Measurements from ENCODE around the gene POLR2J. TPM values are rescaled to one million over a fixed set of nuclear protein-coding genes. Genes with fewer than 3 reads are reported as not detected.

Gene POLR2J
- total RNA-seq, 2 experiments from 2014 or later = 35.8 to 39.7 TPM

GRCh38 chr7:102467581-102468477 lies 10.9 kb downstream of the POLR2J start:
- Histone ChIP-seq H3K36me3 (ENCODE audit: insufficient read depth, low read length) (peaks cover 35% of the 10 kb centered on the region), H3K4me1 (ENCODE audit: insufficient read depth, low read length) (peaks cover 40% of the 10 kb centered on the region), H3K27me3 (ENCODE audit: control insufficient read depth in 1 of 2, insufficient read depth in 2 of 2, low read length in 2 of 2) (no peaks in the 10 kb centered on the region), H3K27ac (ENCODE audit: low read depth in 1 of 2, low read length in 2 of 2) (no peak overlapping the region), H3K4me3 (ENCODE audit: low read length) (no peak overlapping the region), H3K9me3 (ENCODE audit: control insufficient read depth in 1 of 2, insufficient read depth in 1 of 2, low read length in 2 of 2) (no peaks in the 10 kb centered on the region)
- ChIA-PET POLR2A (interaction anchor here (0.9 to 2.6 kb wide), 5 partner anchors 35 to 55 kb away, joined by 3 to 16 read pairs (median 4); partner anchors contain the start of gene ORAI2), CTCF (no interaction called here)
- intact Hi-C loops (cut with DNase I, micrococcal nuclease) = loop anchor here (5.0 to 10.0 kb wide), 3 partner anchors 36 to 1383 kb away; partner anchors contain the start of genes FIS1 (in 1 of the 2), ORAI2 (in 1 of the 2) and TRIM56 (in 1 of the 2)
- H3K4me1 Mint-ChIP-seq (ENCODE audit: low read depth) = peaks cover 29% of the 10 kb centered on the region
- no peaks in the 10 kb centered on the region for H3K9me3 Mint-ChIP-seq
- no peak overlapping the region for H3K4me3 Mint-ChIP-seq
- peaks cover 16% of the 10 kb centered on the region for H3K36me3 Mint-ChIP-seq (ENCODE audit: low read depth)
- DNase-seq (peak in 1 of 14 experiments; percentile 25), ATAC-seq (ENCODE audit: poor library complexity) (no peak)
- no peak for TF ChIP-seq CTCF (IDR thresholded peaks at IDR 0.05)
- H3K27ac Mint-ChIP-seq = no peak overlapping the region
- H3K27me3 Mint-ChIP-seq = no peaks in the 10 kb centered on the region

- intact Hi-C loops (cut with DNase I, micrococcal nuclease) = loop anchor here (5.0 to 10.0 kb wide), 3 partner anchors 34 to 1381 kb away; partner anchors contain the start of genes FIS1 (in 1 of the 2), ORAI2 (in 1 of the 2) and TRIM56 (in 1 of the 2)
- Histone ChIP-seq H3K27ac (ENCODE audit: low read depth in 1 of 2, low read length in 2 of 2) (no peak overlapping the region), H3K36me3 (ENCODE audit: insufficient read depth, low read length) (peaks cover 24% of the 10 kb centered on the region), H3K27me3 (ENCODE audit: control insufficient read depth in 1 of 2, insufficient read depth in 2 of 2, low read length in 2 of 2) (no peaks in the 10 kb centered on the region), H3K4me3 (ENCODE audit: low read length) (peak overlapping the region; percentile 99), H3K9me3 (ENCODE audit: control insufficient read depth in 1 of 2, insufficient read depth in 1 of 2, low read length in 2 of 2) (no peaks in the 10 kb centered on the region), H3K4me1 (ENCODE audit: insufficient read depth, low read length) (peaks cover 49% of the 10 kb centered on the region)
- ATAC-seq (ENCODE audit: poor library complexity) (no peak), DNase-seq (no peak)
- CTCF ChIA-PET = interaction anchor here (1.7 kb wide), 1 partner anchor 61 kb away, joined by 7 read pairs; no protein-coding TSS in a partner anchor
- H3K4me3 Mint-ChIP-seq = peak overlapping the region; percentile 92
- H3K4me1 Mint-ChIP-seq (ENCODE audit: low read depth) = peaks cover 34% of the 10 kb centered on the region
- H3K9me3 Mint-ChIP-seq = no peaks in the 10 kb centered on the region
- H3K36me3 Mint-ChIP-seq (ENCODE audit: low read depth) = peaks cover 12% of the 10 kb centered on the region
- POLR2A ChIA-PET = interaction anchor here (1.0 to 3.8 kb wide), 6 partner anchors 31 to 62 kb away, joined by 3 to 25 read pairs (median 4); partner anchors contain the start of gene ORAI2
- H3K27ac Mint-ChIP-seq = no peak overlapping the region
- TF ChIP-seq CTCF (IDR thresholded peaks at IDR 0.05) = no peak
- no peaks in the 10 kb centered on the region for H3K27me3 Mint-ChIP-seq
Measured at GRCh38 chr7:102466097-102466496, 12.6 kb downstream of the POLR2J start.

- Mint-ChIP-seq H3K4me3 (peak within 1 kb of the TSS; percentile 92), H3K27me3 (no peaks in the 10 kb centered on the region), H3K9me3 (no peaks in the 10 kb centered on the region), H3K27ac (peak within 1 kb of the TSS; percentile 75), H3K36me3 (ENCODE audit: low read depth) (peaks cover 17% of the 10 kb centered on the region), H3K4me1 (ENCODE audit: low read depth) (peaks cover 34% of the 10 kb centered on the region)
- ATAC-seq (ENCODE audit: poor library complexity) (peak; percentile 93), DNase-seq (peak; percentile 85 to 97 (median 94))
- peaks cover 20% of the 10 kb centered on the region for H3K36me3 ChIP-seq (ENCODE audit: insufficient read depth, low read length)
- H3K4me3 ChIP-seq (ENCODE audit: low read length) = peak within 1 kb of the TSS; percentile 99
- ChIA-PET CTCF (interaction anchor here (0.6 to 2.8 kb wide), 4 partner anchors 16 to 60 kb away, joined by 3 to 13 read pairs (median 4); no protein-coding TSS in a partner anchor), POLR2A (interaction anchor here (0.7 to 3.8 kb wide), 8 partner anchors 26 to 73 kb away, joined by 3 to 25 read pairs (median 4); partner anchors contain the start of genes ORAI2 and PRKRIP1)
- H3K27ac ChIP-seq (ENCODE audit: low read depth in 1 of 2, low read length in 2 of 2) = peak within 1 kb of the TSS; percentile 40 to 46
- intact Hi-C loops (cut with DNase I, micrococcal nuclease) = loop anchor here (1.0 to 10.0 kb wide), 4 partner anchors 31 to 1380 kb away; partner anchors contain the start of genes ORAI2 (in 2 of the 2), FIS1 (in 1 of the 2) and TRIM56 (in 1 of the 2)
- no peaks in the 10 kb centered on the region for H3K27me3 ChIP-seq (ENCODE audit: control insufficient read depth in 1 of 2, insufficient read depth in 2 of 2, low read length in 2 of 2)
- H3K9me3 ChIP-seq (ENCODE audit: control insufficient read depth in 1 of 2, insufficient read depth in 1 of 2, low read length in 2 of 2) = no peaks in the 10 kb centered on the region
- TF ChIP-seq CTCF (IDR thresholded peaks at IDR 0.05) = peak; percentile 29
- H3K4me1 ChIP-seq (ENCODE audit: insufficient read depth, low read length) = peaks cover 52% of the 10 kb centered on the region
Measured at GRCh38 chr7:102464577-102465280, 14.0 kb downstream of the POLR2J start, which contains the start of the genes ALKBH4 and LRWD1. TSS of gene ALKBH4 (minus strand) at chr7:102464863. CDS start at chr7:102464836, 27 bp downstream. TSS of gene LRWD1 (plus strand) at chr7:102464984. CDS start at chr7:102465081, 97 bp downstream.
